PC-3 (cell line): ENCODE results near the gene DPYSL3. TPM values are rescaled to one million over a fixed set of nuclear protein-coding genes. Genes with fewer than 3 reads are reported as not detected.

ENCODE experiments used
- ATAC-seq: fragments of 200-7000 bp; cut with Tn5 transposase; 2 replicates; pipeline ENCODE4 v1.9.1; 2020; ENCODE audit warnings: mild to moderate bottlenecking, moderate library complexity
- BruUV-seq: library from RNA; stranded (reverse); fragments of 400-500 nt; replicated peaks from 2 replicates; lab custom pipeline; 2021; lab: Mats Ljungman, UMichigan
- CTCF ChIA-PET: fragments of 300-600 bp; sonication (Branson Sonifier 250); formaldehyde crosslinking; loops from one replicate; lab custom pipeline; 2022; ENCODE audit warnings: antibody characterized with exemption; lab: Charles Lee
- POLR2A ChIA-PET: fragments of 300-600 bp; sonication (Branson Sonifier 250); formaldehyde crosslinking; loops from one replicate; lab custom pipeline; 2022; ENCODE audit warnings: antibody characterized with exemption; ENCODE audit not compliant: unreplicated experiment; lab: Charles Lee
- DNase-seq: peaks from one replicate; pipeline ENCODE4 v3.0.0-alpha.2; 2015
- H2AFZ ChIP-seq: fragments of 300-600 bp; sonication (generic); 2 replicates; pipeline ENCODE4 v1.6.0; 2016; ENCODE audit warnings: antibody characterized with exemption, low read length
- H3F3A ChIP-seq: fragments of 300-600 bp; sonication (generic); one replicate; pipeline ENCODE4 v1.6.0; 2017; ENCODE audit warnings: antibody characterized with exemption, low read length, control low read depth, mild to moderate bottlenecking; ENCODE audit not compliant: unreplicated experiment
- H3K27ac ChIP-seq: fragments of 300-600 bp; sonication (generic); 2 replicates; pipeline ENCODE4 v1.5.1; 2016; ENCODE audit warnings: mild to moderate bottlenecking, low read length
- H3K27me3 ChIP-seq: fragments of 300-600 bp; sonication (generic); 2 replicates; pipeline ENCODE4 v1.6.1; 2016; ENCODE audit warnings: low read length, mixed read lengths
- H3K36me3 ChIP-seq: fragments of 300-600 bp; sonication (generic); 2 replicates; pipeline ENCODE4 v1.6.1; 2016; ENCODE audit warnings: low read depth, mixed run types, low read length, mixed read lengths
- H3K4me1 ChIP-seq: fragments of 300-600 bp; sonication (generic); 2 replicates; pipeline ENCODE4 v1.5.1; 2016; ENCODE audit warnings: low read length; ENCODE audit not compliant: insufficient read depth
- H3K4me2 ChIP-seq: fragments of 300-600 bp; sonication (generic); 2 replicates; pipeline ENCODE4 v1.6.0; 2016; ENCODE audit warnings: low read length
- H3K4me3 ChIP-seq: fragments of 300-600 bp; sonication (generic); 2 replicates; pipeline ENCODE4 v1.5.1; 2016; ENCODE audit warnings: mild to moderate bottlenecking, low read length, mixed read lengths
- H3K79me2 ChIP-seq: fragments of 300-600 bp; sonication (generic); 2 replicates; pipeline ENCODE4 v1.6.1; 2017; ENCODE audit warnings: low read length, mixed read lengths
- H3K9ac ChIP-seq: fragments of 300-600 bp; sonication (generic); 2 replicates; pipeline ENCODE4 v1.6.0; 2016; ENCODE audit warnings: mild to moderate bottlenecking, low read length
- H3K9me2 ChIP-seq: fragments of 300-600 bp; sonication (generic); replicated peaks from 2 replicates; pipeline ENCODE4 v1.6.1; 2016; ENCODE audit warnings: mixed run types, low read length, mixed read lengths
- H3K9me3 ChIP-seq: fragments of 300-600 bp; sonication (generic); 2 replicates; pipeline ENCODE4 v1.6.1; 2016; ENCODE audit warnings: low read length, mixed read lengths
- H4K20me1 ChIP-seq: fragments of 300-600 bp; sonication (generic); 2 replicates; pipeline ENCODE4 v1.6.1; 2016; ENCODE audit warnings: low read length, mixed read lengths
- EZH2 ChIP-seq: fragments of 300-600 bp; sonication (generic); IDR thresholded peaks from one replicate; pipeline ENCODE4 v1.6.1; 2017; ENCODE audit warnings: antibody characterized with exemption, mild to moderate bottlenecking, low read length; ENCODE audit not compliant: unreplicated experiment
- EZH2phosphoT487 ChIP-seq: fragments of 300-600 bp; sonication (generic); IDR thresholded peaks from 2 replicates; pipeline ENCODE4 v1.6.1; 2018; ENCODE audit warnings: mild to moderate bottlenecking, antibody characterized with exemption, low read length, borderline replicate concordance
- intact Hi-C: fragments of 100-400 bp; cut with micrococcal nuclease; formaldehyde crosslinking; loops from 2 replicates; pipeline ENCODE4 v1.9.0; 2023
- total RNA-seq: library from RNA; depleted of rRNA; stranded (reverse); fragments of >200 nt; gene quantifications from 2 replicates; pipeline ENCODE4 v1.2.3, GENCODE V29; 2014
- TF ChIP-seq, protein P1 (sequence below): fragments of 300-600 bp; sonication (generic); conservative IDR thresholded peaks from 2 replicates; pipeline ENCODE4 v1.5.1; 2017; ENCODE audit warnings: antibody characterized with exemption, low read depth, mild to moderate bottlenecking, low read length

DPYSL3 gene
- total RNA-seq, 1 experiment from 2014 or later: 20.6 TPM

- Histone ChIP-seq H3K9me3 (no peaks in the 10 kb centered on the region), H3K4me3 (no peak overlapping the region), H3K27ac (no peak overlapping the region), H3K9ac (no peak overlapping the region), H2AFZ (no peak overlapping the region), H3K27me3 (no peaks in the 10 kb centered on the region), H3K4me2 (no peak overlapping the region), H4K20me1 (no peaks in the 10 kb centered on the region), H3K79me2 (no peaks in the 10 kb centered on the region), H3F3A (no peaks in the 10 kb centered on the region), H3K36me3 (no peaks in the 10 kb centered on the region), H3K9me2 (no peaks in the 10 kb centered on the region), H3K4me1 (peaks cover 3% of the 10 kb centered on the region; the same call in 1 of the 2 replicates)
- DNase-seq: peak; percentile 77
- intact Hi-C loops: no loop called here
- ChIA-PET CTCF (interaction anchor here (0.6 kb wide), 2 partner anchors 168 to 186 kb away, joined by 3 read pairs; no protein-coding TSS in a partner anchor), POLR2A (no interaction called here)
- TF ChIP-seq, protein P1, sequence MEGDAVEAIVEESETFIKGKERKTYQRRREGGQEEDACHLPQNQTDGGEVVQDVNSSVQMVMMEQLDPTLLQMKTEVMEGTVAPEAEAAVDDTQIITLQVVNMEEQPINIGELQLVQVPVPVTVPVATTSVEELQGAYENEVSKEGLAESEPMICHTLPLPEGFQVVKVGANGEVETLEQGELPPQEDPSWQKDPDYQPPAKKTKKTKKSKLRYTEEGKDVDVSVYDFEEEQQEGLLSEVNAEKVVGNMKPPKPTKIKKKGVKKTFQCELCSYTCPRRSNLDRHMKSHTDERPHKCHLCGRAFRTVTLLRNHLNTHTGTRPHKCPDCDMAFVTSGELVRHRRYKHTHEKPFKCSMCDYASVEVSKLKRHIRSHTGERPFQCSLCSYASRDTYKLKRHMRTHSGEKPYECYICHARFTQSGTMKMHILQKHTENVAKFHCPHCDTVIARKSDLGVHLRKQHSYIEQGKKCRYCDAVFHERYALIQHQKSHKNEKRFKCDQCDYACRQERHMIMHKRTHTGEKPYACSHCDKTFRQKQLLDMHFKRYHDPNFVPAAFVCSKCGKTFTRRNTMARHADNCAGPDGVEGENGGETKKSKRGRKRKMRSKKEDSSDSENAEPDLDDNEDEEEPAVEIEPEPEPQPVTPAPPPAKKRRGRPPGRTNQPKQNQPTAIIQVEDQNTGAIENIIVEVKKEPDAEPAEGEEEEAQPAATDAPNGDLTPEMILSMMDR: peak; percentile 67
- no peak for TF ChIP-seq EZH2phosphoT487
- ATAC-seq: peak; percentile 98
- no TSS peak for BruUV-seq
Measured at GRCh38 chr5:147391781-147392180, 118.1 kb downstream of the DPYSL3 start.

DNA sequence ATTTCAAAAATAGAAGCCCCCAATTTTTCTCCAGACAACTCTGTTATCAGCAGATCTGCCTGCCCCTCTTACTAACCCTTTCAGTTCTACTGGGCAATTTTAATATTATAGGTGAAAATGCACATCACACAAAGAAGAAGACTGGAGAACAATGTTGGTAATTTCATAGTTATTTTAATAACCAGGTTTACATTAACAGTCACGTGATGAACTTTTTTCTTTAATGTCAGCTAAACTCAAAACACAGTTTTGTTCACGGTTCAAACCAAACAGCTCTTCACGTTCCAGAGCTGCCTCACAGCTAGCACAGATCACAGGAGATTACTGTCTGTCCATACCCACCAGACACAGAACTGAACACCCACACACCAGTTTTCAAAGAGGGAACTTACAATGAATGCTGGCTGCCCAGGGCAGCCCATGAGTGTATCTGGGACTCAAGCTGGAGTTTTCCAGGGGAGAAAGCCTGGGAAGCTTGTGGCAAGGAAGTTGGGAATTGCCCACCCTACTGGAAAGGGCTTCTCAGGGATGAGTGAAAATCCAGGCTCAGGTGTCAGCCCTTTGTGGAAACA, 119.1 kb downstream of the DPYSL3 start:
- Histone ChIP-seq H3K9me2 (no peaks in the 10 kb centered on the region), H3K9me3 (no peaks in the 10 kb centered on the region), H3K4me1 (peaks cover 3% of the 10 kb centered on the region; the same call in 1 of the 2 replicates), H3K27me3 (no peaks in the 10 kb centered on the region), H3F3A (no peaks in the 10 kb centered on the region), H2AFZ (no peak overlapping the region), H3K79me2 (no peaks in the 10 kb centered on the region), H4K20me1 (no peaks in the 10 kb centered on the region), H3K4me2 (no peak overlapping the region), H3K4me3 (no peak overlapping the region), H3K36me3 (no peaks in the 10 kb centered on the region), H3K9ac (no peak overlapping the region), H3K27ac (no peak overlapping the region)
- ChIA-PET CTCF (no interaction called here), POLR2A (no interaction called here)
- DNase-seq (no peak), ATAC-seq (no peak)
- no TSS peak for BruUV-seq
- intact Hi-C loops: no loop called here
- TF ChIP-seq, protein P1: no peak
- no peak for TF ChIP-seq EZH2
- TF ChIP-seq EZH2phosphoT487: no peak
